ENCODE data around the gene EEF1AKMT4.

Gene EEF1AKMT4

DNA sequence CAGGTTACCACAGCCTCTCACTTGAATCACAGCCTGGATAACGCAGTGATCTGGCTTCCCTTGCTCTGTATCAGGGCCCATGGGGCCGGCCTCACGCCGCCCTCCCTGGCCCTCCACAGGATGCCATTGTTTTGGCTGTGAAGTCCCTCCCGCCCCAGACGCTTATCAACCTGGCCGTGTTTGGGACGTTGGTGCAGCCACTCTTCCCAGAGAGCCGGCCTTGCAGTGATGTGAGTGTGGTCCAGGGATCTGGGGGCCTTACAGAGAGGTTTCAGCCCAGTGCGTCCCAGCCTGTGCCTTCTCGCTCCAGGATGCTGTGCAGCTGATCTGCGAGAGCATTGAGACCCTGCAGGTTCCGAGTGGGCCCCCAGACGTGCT, 13.4 kb upstream of the EEF1AKMT4 start:
- no peak for DNase-seq

DNA sequence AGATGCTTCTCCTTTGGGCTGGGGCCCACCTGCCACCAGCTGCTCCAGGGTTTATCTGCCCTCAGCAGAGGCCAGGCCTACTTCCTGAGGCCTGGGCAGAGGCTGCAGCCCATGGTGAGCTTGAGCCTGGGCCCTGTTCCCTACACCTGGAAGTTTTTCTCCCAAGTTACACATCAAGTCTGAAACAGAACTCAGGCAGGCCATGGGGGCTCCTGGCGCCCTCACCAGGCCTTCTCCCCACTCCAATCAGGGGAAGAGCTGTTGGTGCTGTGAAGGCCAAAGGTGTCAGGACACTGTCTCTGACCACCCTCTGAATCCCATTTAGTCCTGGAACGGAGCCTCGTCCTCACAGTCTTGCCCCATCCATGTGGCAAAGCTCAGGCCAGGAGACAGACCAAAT, 12.8 kb upstream of the EEF1AKMT4 start:
- no peak for DNase-seq

- no peak for DNase-seq
Observed at GRCh38 chr3:184237211-184237610, 12.3 kb upstream of the EEF1AKMT4 start.

DNA sequence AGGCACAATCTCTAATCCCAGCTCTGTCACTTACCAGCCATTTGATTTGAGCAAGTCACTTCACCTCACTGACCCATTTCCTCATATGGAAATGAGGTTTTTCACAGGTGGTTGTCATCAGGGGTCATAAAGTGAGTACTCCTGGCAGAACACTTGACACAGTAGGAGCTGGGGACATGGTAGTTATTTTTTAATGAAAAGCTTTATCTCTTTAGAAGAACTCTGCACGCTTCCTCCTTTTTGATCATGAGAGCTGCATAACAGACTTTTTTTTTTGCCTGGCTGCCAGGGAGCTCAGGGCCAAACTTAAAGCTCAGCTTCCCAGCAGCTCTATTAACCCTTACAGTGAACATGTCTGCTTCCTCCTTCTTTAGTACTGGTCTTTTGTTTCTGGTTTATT, 11.7 kb upstream of the EEF1AKMT4 start:
- no peak for DNase-seq

- DNase-seq = no peak
Observed at GRCh38 chr3:184238246-184238818, 11.1 kb upstream of the EEF1AKMT4 start.

DNA sequence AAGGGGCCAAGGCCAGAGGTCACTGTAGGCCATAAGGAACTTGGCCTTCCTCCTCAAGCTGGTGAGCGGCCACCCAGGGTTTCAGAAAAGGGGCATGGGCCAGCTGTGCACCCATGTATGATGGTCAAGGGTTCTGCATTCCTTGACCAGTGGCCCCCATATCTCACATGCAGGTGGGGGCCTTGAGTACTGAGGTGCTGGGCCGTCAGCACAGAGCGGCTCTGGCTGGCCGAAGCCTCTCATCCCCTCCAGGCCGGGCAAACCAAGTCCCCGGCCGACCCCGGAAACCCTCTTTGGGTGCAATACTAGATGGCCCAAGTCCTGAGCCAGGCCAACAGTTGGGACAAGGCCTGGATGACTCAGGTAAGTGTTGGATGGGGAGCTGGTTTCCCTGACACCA, 10.3 kb upstream of the EEF1AKMT4 start:
- no peak for DNase-seq

GRCh38 chr3:184239708-184240107, 9.8 kb upstream of the EEF1AKMT4 start:
- no peak for DNase-seq

DNA sequence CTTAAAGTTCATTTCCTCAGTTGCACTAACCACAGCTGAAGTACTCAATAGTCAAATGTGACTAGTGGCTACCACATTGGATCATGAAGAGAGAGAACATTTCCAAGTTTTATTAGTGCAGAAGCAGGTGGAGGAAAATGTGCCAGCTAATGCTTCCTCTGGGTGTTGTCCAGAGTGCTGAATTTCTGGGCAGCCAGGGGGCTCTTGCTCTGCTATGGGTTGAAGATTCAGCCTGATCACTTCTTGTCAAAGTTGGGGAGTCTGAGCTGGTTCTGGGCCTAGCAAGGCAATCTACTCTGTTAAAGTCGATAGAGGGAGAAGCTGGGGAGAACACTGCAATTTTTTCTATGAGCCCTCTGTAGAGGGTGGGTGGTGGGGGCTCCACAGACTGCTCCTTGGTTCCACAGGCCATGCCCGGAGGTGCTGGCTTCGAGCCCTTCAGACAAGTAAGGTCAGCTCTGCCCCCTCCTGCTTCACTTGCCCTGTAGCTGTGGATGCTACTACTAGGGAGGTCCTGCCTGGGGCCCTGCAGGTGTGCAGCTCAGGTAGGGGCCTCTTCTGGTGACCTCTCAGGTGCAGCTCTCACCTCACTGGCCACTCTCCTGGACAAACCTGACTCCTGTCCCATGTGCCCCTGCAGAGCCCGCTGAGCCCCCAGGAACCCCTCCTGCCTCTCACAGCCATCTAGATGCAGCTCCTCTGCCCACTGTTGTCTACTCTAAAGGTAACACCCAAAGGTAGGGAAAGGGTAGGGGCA, 8.9 kb upstream of the EEF1AKMT4 start:
- DNase-seq = no peak

DNA sequence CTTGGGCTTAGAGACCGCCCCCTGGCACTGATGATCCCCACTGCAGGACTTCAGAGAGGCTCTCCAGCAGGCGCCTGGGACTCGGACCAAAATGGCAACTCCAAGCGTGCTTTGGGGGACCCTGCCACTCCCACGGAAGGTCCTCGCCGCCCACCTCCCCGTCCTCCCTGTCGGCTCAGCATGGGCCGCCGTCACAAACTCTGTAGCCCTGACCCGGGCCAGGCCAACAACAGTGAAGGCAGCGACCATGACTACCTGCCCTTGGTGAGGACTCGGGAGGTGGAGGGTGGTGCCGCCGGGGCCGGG, 8.4 kb upstream of the EEF1AKMT4 start:
- DNase-seq = no peak

- no peak for DNase-seq
Observed at GRCh38 chr3:184241447-184242296, 7.8 kb upstream of the EEF1AKMT4 start.

DNA sequence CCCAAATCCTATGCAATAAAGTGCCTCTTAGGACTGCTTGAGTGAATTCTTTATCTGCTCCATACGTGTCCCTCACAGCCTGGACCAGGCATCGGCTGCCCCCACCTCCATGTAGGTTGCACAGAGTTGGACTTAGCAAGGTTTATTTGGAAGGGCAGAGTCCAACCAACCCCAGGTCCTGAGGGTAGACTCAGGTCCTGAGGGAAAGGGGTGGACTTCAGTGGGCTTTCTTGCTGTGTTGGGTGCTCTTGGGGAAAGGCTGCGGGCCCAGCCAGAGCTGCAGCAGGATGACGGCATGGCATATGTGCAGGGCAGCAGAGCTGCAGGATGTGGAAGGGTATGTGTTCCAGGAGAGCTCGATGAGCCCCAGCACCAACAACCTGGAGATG, 7.2 kb upstream of the EEF1AKMT4 start:
- no peak for DNase-seq

- DNase-seq = peak; percentile 87
Observed at GRCh38 chr3:184248454-184249411, 739 bp upstream of the EEF1AKMT4 start, which contains the start of gene ALG3. ALG3 (minus strand) TSS chr3:184248962; CDS start chr3:184248940, 22 bp downstream.

DNA sequence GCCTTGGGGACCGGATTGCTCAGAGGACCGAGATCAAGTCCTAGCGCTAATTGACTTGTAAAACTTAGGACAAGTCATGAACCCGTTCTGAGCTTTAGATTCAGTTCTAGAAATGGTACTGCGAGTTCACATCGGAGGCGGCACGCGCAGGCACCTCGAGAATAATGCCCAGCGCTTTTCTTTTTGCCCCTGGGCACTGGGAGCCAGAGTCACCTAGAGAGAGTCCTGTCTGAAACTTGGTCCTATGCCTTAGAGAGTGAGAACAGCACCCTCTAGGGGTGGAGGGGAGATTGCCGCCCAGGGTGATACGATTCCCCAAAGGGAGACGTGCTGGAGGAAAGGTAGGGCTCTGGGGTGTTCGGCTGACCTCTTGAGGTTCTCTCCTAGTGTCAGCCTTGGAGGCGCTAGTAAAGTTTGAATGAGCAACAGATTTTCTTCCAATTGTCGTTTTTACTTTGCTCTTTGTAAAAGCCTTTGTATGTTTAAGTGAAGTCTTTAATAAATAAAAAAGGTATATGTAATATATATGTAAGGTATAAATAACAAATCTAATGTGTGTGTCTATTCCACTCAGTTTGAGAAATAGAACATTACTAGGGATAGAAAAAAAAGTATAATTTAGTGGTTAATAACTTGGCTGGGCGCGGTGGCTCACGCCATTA, 826 bp downstream of the EEF1AKMT4 start:
- DNase-seq = peak; percentile 87

DNA sequence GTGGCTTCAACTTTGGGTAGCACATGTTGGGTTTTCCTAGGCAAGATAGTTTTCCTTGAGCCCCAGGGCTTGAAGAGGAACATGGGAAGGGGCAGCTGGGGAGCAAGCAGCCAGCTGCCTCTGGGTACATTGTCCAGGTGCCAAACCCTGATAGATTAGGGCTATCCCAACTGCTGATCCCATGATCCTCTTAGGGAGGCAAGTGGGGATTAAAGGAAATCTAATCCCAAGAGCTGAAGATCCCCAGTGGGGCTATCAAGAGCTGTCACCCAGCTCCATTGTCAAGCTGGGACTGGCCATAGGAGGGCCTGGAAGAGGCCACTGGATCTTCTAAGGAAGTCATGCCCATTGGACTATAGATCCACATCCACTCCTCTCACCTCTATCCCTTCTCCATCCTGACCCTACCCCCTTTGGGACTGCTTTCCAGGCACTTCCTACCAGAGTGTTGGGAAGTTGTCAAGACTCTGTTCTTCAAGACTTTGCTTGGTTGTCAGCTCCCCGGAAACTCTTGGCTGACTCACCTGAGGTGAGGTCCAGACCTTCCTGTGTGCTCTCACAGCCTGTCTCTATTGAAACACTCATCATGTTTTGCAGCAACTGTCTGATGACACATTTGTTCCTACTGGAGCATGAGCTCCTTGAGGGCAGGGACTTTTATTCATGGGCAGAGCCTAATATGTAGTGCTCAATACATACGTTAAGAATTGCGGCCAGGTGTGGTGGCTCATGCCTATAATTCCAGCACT, 6.0 kb downstream of the EEF1AKMT4 start:
- peak; percentile 24 for DNase-seq

GRCh38 chr3:184257083-184257915, 7.8 kb downstream of the EEF1AKMT4 start:
- DNase-seq = no peak

DNA sequence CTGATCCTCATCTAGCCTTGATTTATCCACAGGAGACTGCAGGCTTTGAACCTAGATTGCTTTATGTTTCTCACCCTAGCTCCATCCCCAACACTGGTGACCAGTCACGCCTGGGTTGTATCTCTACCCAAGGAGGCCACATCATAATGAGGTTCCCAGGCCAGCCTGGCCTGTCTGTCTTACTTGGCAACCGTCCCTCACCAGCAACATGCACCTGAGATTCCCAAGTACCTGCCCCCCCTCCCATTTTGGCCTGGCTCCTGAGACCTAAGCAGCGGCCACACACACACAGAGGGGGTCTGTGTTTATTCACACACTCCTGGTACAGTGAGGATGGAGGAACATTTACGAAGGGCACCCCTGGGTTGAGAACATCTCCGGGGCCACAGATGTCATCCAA, 9.5 kb downstream of the EEF1AKMT4 start:
- no peak for DNase-seq

- no peak for DNase-seq
Observed at GRCh38 chr3:184259396-184259877, 10.0 kb downstream of the EEF1AKMT4 start.

GRCh38 chr3:184259878-184260723, 10.6 kb downstream of the EEF1AKMT4 start:
- peak; percentile 53 for DNase-seq

DNA sequence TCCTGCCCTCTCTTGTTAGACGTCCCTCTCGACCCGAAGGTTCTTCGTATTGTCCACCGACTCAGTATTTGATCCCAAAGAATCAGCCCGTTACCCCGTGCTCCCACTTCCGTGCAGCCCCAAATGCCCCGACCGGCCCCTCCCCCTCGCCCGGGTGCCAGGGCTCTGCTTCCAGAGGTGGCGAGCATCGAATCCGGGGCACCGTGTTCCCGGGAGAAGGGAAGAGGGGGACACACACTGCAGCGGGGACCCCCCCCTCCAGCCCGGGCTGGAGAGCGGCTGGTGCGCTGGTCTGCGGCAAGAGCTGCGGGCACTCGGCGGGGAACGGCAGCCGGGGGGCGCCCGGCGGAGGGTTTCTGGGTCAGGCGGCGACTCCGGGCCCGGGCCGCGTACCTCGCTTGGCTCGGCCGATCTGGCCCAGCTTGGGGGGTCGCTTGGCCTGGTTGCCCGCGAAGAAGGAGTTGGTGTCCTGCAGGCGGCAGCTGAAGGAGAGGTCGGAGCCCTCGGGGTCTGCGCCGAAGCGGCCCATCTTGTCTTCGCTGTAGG, 11.3 kb downstream of the EEF1AKMT4 start:
- DNase-seq = no peak
